Activated gamma-delta T cell treated with anti-CD3 and anti-CD28 coated beads, Interleukin-2, amount 50 U/mL, for 16 hours (primary cell): ENCODE results near the gene CCT3.
"Not testable (repeated sequence)": the region's sequence is repeated elsewhere in the genome, so short reads cannot be mapped to it uniquely, and the experiment has no call there.

ENCODE experiments used
- DNase-seq: peaks from one replicate; pipeline ENCODE4 v3.0.0-alpha.2; 2020; ENCODE audit warnings: low read depth

The CCT3 gene

GRCh38 chr1:156368889-156369684 lies 31.0 kb upstream of the CCT3 start, which contains the start of gene RHBG:
Gene RHBG (plus strand): TSS chr1:156369211. CDS start chr1:156369250, 39 bp downstream.
- no peak for DNase-seq

GRCh38 chr1:156368157-156368658 lies 30.1 kb upstream of the CCT3 start:
- DNase-seq = no peak

- DNase-seq = no peak
Observed at GRCh38 chr1:156367383-156368156, 29.5 kb upstream of the CCT3 start.

DNA sequence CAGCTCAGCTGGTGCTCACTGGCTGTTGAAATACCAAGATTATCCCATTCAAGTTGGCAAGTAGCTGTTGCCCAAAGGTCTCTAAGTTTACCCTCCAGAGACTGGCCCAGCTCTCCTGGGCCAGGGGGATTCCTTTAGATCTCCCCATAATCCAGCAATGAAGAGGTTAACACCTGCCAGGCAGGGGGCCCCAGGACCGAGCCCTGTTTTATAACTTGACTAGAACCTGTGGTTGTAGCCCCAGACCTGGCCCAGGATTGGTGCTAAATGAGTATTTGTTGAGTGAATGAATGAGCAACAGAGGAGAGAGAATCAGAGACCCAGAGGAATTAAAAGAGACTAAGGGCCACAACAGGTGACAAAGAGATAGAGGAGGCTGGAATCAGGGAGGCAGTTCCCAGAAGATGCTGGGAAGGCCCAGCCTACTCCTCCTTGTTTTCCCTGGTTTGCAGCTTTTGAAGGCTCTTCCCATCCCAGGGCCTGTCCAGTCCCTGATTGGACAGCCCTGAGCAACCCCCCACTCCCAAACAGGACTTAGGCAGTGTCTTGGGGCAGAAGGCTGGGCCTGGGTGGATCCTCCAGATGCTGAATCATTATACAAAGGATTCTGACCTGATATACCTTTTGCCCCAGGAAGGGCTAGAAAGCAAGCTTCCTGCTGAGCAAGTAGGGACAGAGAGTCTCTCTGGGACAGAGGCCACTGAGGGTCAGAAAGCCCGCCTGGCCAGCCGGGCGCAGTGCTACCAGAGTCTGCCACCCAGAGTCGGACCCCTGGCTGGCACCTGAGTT lies 28.5 kb upstream of the CCT3 start:
- DNase-seq = no peak

GRCh38 chr1:156365754-156366153 lies 27.7 kb upstream of the CCT3 start:
- no peak for DNase-seq

DNA sequence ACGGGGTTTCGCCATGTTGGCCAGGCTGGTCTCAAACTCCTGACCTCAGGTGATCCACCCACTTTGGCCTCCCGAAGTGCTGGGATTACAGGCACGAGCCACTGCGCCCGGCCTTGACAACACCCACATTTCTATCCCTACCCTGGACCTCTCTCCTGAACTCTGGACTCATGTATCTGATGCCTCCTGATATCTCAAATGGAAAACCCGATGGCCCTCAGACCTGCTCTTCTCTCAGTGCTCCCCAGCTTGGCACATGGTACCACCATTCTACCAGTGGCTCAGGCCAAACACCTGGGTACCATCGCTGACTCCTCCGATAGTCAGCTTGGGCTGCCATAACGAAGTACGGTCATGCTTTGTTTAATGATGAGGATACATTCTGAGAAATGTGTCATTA lies 22.4 kb upstream of the CCT3 start:
- no peak for DNase-seq

GRCh38 chr1:156359973-156360372 lies 21.9 kb upstream of the CCT3 start:
- DNase-seq = no peak

- DNase-seq = no peak
Observed at GRCh38 chr1:156359249-156359648, 21.2 kb upstream of the CCT3 start.

DNA sequence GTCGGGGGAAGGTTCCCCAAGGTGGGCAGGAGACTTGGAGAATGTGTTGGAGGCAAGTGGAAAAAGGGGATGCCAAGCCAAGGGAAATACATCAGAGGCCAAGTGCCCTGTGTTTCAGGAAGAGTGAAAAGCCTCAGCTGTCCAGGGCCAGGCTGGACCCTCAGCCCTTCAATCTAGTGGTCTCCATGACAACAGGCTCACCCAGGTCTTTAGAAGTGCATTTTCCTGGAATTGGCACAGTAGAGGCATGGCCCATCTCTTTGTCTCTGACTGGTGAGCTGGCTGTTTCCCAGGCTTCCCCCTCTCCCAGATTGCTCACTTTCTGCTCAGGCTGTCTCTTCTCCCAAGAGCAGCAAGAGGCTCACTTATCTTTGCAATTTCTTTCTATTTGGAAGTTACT lies 20.5 kb upstream of the CCT3 start:
- DNase-seq = no peak

- DNase-seq = no peak
Observed at GRCh38 chr1:156357977-156358376, 19.9 kb upstream of the CCT3 start.

- peak; percentile 45 for DNase-seq
Observed at GRCh38 chr1:156356875-156357534, 18.9 kb upstream of the CCT3 start.

- no peak for DNase-seq
Observed at GRCh38 chr1:156356262-156356874, 18.3 kb upstream of the CCT3 start.

DNA sequence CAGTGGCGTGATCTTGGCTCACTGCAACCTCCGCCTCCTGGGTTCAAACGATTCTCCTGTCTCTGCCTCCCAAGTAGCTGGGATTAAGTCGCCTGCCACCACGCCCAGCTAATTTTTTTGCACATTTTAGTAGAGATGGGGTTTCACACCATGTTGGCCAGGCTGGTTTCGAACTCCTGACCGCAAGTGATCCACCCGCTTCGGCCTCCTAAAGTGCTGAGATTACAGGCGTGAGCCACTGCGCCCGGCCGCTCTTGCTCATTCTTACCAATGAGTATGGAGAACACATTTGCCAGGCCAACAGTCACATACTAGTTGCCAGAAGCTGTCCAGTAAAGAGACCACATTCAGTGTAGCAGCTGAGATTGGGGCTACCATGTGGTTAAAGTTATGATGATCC lies 14.4 kb upstream of the CCT3 start:
- DNase-seq = not testable (repeated sequence)

- no peak for DNase-seq
Observed at GRCh38 chr1:156347331-156347730, 9.2 kb upstream of the CCT3 start.

- no peak for DNase-seq
Observed at GRCh38 chr1:156346636-156347035, 8.5 kb upstream of the CCT3 start.

- not testable (repeated sequence) for DNase-seq
Observed at GRCh38 chr1:156346035-156346434, 7.9 kb upstream of the CCT3 start.

- no peak for DNase-seq
Observed at GRCh38 chr1:156344409-156344808, 6.3 kb upstream of the CCT3 start.

- no peak for DNase-seq
Observed at GRCh38 chr1:156342166-156342955, 4.3 kb upstream of the CCT3 start.

- DNase-seq = no peak
Observed at GRCh38 chr1:156337888-156338179, 258 bp downstream of the CCT3 start.

DNA sequence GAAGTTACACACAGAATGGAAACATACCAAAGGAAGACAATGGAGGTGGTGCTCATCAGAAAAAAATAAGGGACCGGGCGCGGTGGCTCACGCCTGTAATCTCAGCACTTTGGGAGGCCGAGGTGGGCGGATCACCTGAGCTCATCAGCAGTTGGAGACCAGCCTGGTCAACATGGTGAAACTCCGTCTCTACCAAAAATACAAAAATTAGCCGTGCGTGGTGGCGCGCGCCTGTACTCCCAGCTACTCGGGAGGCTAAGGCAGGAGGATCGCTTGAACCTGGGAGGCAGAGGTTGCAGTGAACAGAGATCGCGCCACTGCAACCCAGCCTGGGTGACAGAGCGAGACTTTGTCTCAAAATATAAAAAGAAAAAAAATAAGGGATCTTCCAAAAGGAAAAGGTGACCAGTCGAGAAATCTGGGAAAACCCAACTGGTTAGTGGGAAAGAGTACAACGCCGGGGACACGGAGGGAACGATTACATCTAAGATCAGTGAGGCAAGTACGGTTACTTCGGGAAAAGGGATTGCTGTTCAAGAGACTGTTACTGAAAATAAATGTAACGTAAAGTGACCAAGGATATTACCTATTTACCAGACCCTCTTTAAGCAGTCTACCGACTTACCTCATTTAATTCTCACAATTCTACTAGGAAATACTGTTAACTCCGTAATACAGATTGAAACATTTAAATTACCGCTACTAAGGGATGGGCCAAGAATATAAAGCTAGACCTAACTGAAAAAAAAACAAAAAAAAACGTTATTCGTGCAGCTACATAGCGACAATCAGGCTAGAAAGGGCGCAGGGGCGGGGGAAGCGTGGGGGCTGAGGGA lies 822 bp downstream of the CCT3 start:
- no peak for DNase-seq
